Measurements from ENCODE around the gene PDE4D. TPM values are rescaled to one million over a fixed set of nuclear protein-coding genes. Genes with fewer than 3 reads are reported as not detected.

PDE4D gene
- total RNA-seq, 1 donor from 2014 or later = 46.9 TPM

DNA sequence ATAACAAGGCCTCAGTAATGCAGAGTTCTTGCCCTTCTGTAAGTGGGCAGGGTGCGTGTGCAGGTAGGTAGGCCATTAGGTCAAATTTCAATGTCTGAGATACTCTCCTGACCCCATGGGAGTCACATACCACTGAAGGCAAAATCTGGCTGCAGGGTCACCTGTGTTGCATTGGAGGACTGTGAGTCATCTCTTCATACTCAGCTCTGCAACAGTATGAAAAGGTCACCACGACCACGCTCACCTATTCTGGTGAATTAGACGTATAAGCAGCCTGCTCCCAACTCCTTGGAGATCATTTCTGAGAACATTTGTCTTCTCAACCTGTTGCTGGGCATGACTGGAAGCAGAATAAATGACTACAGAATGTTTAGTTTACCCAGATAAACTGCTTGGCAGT, 599.8 kb downstream of the PDE4D start:
- no peak for DNase-seq (ENCODE audit: low spot score)

DNA sequence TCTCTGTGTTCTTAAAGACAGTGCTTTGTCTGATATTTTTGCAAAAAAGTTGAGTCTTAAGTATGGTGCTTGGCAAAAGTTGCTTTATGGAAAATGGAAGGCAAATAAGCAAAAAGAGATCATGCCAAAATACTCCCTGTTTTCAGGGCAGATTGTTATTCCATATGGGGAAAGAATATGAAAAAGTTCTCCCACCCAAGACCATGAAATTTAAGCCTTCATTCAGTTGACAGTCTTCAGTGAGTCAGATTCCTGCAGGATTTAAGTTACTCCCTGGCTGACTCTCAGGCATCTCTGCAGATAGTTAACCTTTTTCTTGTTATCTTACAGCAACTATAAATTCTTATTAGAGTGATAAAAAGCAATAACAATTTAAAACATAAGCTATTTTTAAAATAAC, 601.6 kb downstream of the PDE4D start:
- no peak for DNase-seq (ENCODE audit: low spot score)

- DNase-seq (ENCODE audit: low spot score) = no peak
These were observed 605.6 kb downstream of the PDE4D start for GRCh38 chr5:59287884-59288283.

DNA sequence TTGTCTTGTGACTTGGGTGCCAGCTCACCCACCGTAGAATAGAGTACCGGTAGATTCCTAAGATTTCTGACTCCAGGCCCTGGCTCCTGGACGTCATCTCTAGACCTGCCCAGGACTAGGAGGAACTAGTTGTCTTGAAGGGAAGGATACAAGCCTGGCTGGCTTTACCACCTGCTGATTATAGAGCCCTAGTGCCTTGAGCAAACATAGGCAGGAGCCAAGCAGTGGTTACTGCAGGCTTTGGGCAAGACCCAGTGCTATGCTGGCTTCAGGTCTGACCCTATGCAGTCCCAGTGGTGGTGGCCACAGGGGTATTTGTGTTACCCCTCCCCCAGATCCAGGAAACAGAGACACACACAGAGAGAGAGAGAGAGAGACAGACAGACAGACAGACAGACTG, 606.2 kb downstream of the PDE4D start:
- no peak for DNase-seq (ENCODE audit: low spot score)

GRCh38 chr5:59286510-59286909, 607.0 kb downstream of the PDE4D start:
- no peak for DNase-seq (ENCODE audit: low spot score)

DNA sequence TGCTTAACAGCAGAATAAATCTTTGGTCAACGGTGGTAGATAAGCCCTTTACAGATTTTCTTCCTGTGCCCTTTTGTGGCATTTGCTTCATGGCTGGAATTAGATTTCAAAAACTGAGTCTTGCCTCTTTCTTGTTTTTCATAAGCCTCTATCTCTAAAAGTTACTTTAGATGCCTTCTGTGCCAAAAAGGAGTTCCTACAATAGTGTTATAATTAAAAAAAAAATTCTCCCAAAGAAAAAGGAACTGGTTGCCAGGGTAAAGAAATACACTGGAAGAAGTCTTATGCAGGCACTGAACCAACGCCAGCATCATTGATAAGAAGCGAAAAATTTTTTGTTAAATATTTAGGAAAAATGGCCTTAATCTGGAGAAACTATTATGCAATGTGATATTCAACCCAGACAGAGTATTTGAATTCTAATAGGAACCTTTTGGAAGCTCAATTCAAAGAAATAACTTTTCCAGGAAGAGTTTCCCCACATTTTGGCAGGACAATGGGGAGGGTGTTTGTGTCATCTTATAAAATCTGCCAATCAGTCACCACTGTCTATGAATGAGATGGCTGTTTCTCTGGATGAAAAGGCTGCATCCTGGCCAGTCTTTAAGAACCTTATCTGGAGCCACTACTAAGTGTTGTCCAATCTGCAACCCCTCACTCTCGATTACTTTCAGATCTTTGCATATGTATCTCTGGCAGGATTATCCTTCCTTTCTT, 608.1 kb downstream of the PDE4D start:
- no peak for DNase-seq (ENCODE audit: low spot score)

- DNase-seq (ENCODE audit: low spot score) = no peak
These were observed 610.8 kb downstream of the PDE4D start for GRCh38 chr5:59282726-59283125.

DNA sequence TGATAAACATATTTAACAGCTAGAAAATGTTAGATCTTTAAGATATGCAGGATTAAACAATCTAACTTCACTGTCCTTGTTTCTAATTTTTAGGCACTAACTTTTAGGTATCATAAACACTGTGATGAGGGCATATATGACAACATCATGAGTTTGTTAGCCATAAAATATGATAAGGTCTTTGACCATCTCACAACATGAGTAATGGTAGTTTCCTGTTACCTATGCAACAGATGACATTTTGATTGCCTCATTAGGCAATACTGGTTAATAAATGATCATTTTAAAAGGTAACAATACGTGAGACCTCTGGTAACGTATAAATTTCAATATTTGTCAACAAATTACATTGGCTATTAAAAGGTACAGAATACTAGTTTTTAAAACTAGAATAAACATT, 613.5 kb downstream of the PDE4D start:
- DNase-seq (ENCODE audit: low spot score) = no peak

- no peak for DNase-seq (ENCODE audit: low spot score)
These were observed 616.6 kb downstream of the PDE4D start for GRCh38 chr5:59276917-59277372.

- DNase-seq (ENCODE audit: low spot score) = no peak
These were observed 617.2 kb downstream of the PDE4D start for GRCh38 chr5:59276325-59276675.

DNA sequence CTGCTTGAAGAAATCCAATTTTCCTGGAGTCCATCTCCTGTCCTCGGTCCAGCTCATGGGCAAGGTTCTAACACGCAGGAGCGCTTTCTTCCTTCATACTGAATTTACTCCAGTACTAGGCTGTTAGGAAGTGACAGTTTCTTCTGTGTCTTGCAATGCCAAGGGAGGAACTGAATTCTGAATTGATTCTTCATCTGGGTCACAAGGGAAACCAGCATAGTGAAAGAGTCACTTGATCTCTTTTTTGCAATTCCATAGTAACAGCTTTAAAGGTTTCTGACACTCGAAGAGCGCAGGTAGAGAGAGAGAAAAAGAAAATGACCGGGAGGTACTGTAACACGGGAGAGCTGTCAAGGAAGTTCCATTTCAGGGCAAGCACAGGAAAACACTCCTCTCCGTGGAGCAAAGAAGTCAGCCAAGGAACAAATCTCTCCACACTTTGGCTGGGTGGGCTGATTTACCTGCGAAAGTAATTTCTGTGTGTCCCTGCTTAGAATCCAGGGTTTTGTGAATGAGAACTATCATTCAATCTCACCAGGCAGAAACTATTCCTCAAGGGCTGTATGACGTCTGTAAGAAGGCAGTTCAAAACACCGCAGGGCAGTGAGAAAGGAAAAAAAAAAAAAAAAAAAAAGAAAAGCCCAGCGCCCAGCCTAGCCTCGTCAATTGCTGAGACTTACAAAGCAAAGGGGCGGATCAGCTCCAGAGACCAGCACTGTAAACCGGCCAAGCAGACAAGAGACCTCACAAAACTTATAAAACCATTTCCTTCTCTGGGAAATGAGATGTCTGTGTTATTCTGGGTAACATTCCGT, 617.8 kb downstream of the PDE4D start:
- DNase-seq (ENCODE audit: low spot score) = peak; percentile 40

DNA sequence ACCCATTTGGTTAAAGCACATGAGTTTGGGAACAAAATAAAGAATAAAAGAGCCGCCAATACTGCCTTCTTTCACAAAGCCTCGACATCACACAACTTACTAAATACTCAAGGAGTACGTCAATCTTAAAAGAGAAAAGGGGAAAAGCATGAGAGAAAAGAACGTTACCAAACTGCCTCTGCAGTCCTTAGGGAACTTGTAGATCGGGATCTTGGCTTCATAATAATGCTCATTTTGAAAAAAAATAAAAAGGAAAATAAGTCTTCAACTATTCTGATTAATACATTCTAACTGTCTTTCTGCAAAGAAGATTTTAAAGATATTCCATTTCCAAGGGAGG, 618.4 kb downstream of the PDE4D start:
- DNase-seq (ENCODE audit: low spot score) = no peak

DNA sequence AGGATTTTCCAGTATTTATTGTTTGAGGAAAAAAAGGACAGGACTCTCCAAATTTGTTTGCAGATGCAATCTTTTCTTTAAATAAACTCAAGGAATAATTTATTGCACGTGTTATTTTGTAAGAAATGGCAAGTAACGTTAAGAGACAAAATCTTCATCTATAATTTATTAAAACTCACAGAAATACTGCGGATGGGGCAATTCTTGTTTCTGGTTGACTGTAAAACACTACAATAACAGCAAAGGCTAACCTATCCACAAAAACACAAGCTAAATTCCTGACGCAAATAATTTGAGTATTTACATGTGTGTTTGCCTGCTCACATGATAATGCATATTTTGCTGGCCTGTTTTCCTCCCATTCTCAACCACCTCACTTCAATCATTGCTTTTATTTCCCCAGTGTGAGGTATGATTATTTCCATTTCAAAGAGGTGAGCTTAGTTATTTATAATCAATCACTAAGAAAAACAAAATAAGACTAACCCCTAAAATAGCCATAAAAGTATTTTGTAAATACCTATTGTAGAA, 619.4 kb downstream of the PDE4D start:
- no peak for DNase-seq (ENCODE audit: low spot score)

GRCh38 chr5:59272809-59273427, 620.6 kb downstream of the PDE4D start:
- DNase-seq (ENCODE audit: low spot score) = no peak

DNA sequence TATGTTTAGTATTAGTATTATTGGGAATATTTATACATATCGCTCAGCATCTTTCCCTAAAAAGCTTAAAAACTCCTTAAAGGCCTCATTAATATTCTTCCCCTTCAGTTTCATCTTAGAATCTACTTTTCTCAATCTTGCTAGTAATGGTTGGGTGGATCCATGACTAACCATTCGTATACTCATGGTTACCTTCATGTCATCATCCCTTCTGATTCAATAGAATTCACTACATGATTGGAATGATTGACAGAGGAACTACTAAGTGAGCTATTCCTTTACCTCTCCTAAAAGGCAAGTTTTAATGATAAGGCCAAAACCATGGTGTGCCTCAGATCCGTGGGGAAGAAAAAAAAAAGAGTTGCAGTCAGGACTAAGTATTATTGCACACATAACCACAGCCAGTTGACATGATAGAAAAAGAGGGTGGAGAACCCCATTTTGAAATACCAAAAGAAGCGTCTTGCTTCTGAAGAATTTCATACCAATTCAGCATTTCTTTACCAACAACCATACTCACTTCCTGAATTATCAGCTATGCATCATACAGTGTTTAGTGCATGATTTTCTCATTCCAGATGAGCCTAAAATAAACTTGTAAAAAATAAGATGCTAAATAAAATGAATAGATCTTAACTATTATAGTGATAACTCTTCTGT, 624.6 kb downstream of the PDE4D start:
- no peak for DNase-seq (ENCODE audit: low spot score)

DNA sequence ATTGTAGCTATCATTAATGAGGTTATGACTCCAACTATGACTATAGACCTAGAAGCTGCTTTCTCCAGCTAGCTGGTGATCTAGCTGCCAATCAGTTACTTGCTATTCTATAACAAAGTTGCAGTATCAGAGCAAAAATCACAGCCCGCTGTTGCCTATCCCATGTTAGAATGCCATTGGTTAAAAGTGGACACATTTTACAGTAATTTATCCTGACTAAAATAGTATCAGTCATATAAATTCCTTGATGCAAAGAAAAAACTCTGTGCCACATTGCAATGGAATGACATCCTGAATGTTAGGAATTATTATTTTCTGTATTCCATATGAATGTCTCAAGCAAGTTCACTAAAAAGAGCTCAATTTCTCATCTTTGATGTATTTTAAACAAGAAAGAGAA, 626.5 kb downstream of the PDE4D start:
- no peak for DNase-seq (ENCODE audit: low spot score)

DNA sequence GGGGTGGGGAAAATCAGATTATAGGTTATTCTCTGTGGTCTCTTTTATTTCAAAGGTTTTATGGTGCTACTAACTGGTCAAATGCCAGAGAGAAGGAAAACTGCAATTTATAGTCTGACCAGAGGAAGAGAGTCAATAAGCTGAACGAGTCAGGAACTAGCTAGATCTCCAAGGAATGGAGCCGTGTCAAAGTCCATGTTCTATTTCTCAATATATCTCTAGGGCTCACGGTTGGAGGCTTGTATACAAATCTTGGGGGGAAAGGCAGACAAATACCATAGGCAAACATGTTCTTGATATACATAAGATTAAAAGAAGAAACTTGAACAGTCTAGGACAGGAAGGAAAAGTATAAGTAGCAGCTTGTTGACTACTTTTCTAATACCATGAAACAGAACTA, 627.1 kb downstream of the PDE4D start:
- DNase-seq (ENCODE audit: low spot score) = peak; percentile 14

- DNase-seq (ENCODE audit: low spot score) = no peak
These were observed 628.8 kb downstream of the PDE4D start for GRCh38 chr5:59264639-59265245.

DNA sequence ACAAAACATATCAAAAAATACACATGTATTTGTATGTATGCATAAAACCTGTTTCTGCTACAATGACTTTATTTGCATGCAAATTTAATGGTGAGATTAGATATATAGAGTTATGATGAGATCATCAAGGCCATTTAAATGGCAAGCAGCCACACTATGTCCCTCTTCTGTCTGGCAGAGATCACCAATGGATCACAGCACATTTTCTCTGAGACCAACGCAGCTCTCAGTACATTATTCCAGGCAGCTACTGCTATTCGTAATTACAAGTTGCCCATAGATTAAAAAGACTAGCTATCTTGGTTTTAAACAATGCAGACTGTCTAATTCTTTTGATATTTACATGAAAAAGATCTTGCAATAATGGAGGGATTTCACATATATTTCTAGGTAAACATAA, 629.5 kb downstream of the PDE4D start:
- DNase-seq (ENCODE audit: low spot score) = no peak

- no peak for DNase-seq (ENCODE audit: low spot score)
These were observed 631.6 kb downstream of the PDE4D start for GRCh38 chr5:59261969-59262368.

DNA sequence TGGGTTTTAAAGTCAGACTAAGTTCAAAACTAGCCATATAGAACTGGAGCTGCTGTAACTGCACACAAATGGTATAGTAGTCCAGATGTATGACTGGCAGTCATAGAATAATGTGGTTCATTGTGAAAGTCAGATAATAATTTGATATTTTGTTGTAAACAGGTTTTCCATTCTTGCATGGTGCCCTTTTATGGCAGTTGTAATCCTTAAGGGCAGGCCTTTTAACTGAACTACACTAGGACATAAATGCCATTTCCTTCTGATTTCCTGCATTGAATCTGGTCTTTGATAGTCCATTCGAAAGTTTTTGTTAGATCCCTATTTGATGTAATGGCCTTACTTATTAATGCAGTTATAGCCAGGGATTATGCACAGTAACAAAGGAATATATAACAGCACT, 632.6 kb downstream of the PDE4D start:
- no peak for DNase-seq (ENCODE audit: low spot score)

DNA sequence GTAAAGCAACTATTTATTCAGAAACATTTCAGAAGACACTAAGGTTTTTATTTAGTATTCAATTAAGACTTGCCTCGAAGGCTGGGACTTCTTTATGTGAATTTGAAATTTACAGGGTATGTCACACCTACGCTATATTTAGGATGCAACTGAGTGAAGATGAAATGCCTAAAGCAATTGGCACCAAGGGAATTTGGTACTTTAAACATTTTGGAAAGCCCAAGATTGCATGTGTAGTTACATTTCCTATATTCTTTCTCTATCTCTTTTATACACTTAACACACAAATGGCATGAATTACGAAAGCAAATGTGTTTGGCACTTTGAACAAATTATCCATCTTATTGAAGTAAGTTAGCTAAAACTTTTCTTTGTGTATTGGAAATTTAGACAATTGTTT, 633.3 kb downstream of the PDE4D start:
- DNase-seq (ENCODE audit: low spot score) = no peak
